GM12892 (cell line): Measurements from ENCODE around the gene GATB.

Experiments used
- POLR2A ChIP-seq: IDR thresholded peaks from 2 replicates; pipeline ENCODE4 v1.6.1; 2011; ENCODE audit warnings: low read depth, low read length, control low read depth
- POLR2AphosphoS5 ChIP-seq: IDR thresholded peaks from 2 replicates; pipeline ENCODE4 v1.6.1; 2011; ENCODE audit warnings: low read depth, low read length, control low read depth

DNA sequence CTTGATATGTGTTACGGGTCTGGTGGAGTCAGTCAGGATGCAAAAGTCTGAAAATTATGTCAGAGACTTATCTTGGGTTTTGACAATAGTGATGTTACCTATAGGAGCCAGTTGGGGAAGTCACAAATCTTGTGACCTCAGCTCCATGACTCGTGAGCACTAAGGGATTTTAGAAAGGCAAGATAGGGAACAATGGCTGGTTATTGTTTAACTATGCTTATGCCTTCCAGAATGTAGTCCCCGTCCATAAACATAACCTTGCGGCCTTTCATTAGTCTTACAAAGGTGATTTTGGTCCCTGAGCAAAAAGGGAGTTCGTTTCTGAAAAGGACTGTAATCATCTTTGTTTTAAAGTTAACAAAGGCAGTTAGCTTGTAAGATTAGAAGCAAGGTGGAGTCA, 23.9 kb upstream of the GATB start:
- no peak for TF ChIP-seq POLR2A
- TF ChIP-seq POLR2AphosphoS5: no peak
